ENCODE results near the gene ZFP36L1. TPM values are rescaled to one million over a fixed set of nuclear protein-coding genes. Genes with fewer than 3 reads are reported as not detected.

ZFP36L1 gene
- total RNA-seq, 6 experiments from 2014 or later: 135 to 161 (median 144) TPM

GRCh38 chr14:68810173-68811153 is 17.6 kb upstream of the ZFP36L1 start:
- no peak for DNase-seq
- no peak overlapping the region for H3K27ac Mint-ChIP-seq
- H3K27me3 Mint-ChIP-seq (ENCODE audit: insufficient read depth): peaks cover 3% of the 10 kb centered on the region
- no peaks in the 10 kb centered on the region for H3K9me3 Mint-ChIP-seq
- H3K36me3 Mint-ChIP-seq (ENCODE audit: low read depth): peaks cover 10% of the 10 kb centered on the region
- H3K4me1 Mint-ChIP-seq (ENCODE audit: low read depth): peaks cover 40% of the 10 kb centered on the region
- TF ChIP-seq, protein P1, sequence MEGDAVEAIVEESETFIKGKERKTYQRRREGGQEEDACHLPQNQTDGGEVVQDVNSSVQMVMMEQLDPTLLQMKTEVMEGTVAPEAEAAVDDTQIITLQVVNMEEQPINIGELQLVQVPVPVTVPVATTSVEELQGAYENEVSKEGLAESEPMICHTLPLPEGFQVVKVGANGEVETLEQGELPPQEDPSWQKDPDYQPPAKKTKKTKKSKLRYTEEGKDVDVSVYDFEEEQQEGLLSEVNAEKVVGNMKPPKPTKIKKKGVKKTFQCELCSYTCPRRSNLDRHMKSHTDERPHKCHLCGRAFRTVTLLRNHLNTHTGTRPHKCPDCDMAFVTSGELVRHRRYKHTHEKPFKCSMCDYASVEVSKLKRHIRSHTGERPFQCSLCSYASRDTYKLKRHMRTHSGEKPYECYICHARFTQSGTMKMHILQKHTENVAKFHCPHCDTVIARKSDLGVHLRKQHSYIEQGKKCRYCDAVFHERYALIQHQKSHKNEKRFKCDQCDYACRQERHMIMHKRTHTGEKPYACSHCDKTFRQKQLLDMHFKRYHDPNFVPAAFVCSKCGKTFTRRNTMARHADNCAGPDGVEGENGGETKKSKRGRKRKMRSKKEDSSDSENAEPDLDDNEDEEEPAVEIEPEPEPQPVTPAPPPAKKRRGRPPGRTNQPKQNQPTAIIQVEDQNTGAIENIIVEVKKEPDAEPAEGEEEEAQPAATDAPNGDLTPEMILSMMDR (IDR thresholded peaks at IDR 0.05): no peak
- H3K4me3 Mint-ChIP-seq: no peak overlapping the region

- peaks cover 33% of the 10 kb centered on the region for H3K4me1 Mint-ChIP-seq (ENCODE audit: low read depth)
- H3K4me3 Mint-ChIP-seq: no peak overlapping the region
- H3K36me3 Mint-ChIP-seq (ENCODE audit: low read depth): peaks cover 15% of the 10 kb centered on the region
- no peak overlapping the region for H3K27ac Mint-ChIP-seq
- TF ChIP-seq, protein P1 (IDR thresholded peaks at IDR 0.05): no peak
- H3K27me3 Mint-ChIP-seq (ENCODE audit: insufficient read depth): peaks cover 3% of the 10 kb centered on the region
- DNase-seq: no peak
- H3K9me3 Mint-ChIP-seq: peaks cover 5% of the 10 kb centered on the region; the same call in 1 of the 2 replicates
Observed at GRCh38 chr14:68809524-68809923, 16.7 kb upstream of the ZFP36L1 start.

- H3K9me3 Mint-ChIP-seq: peaks cover 9% of the 10 kb centered on the region; the same call in 1 of the 2 replicates
- peaks cover 27% of the 10 kb centered on the region for H3K4me1 Mint-ChIP-seq (ENCODE audit: low read depth)
- H3K27me3 Mint-ChIP-seq (ENCODE audit: insufficient read depth): no peaks in the 10 kb centered on the region; the same call in 1 of the 2 replicates
- TF ChIP-seq, protein P1 (IDR thresholded peaks at IDR 0.05): no peak
- no peak overlapping the region for H3K4me3 Mint-ChIP-seq
- DNase-seq: no peak
- H3K36me3 Mint-ChIP-seq (ENCODE audit: low read depth): peaks cover 19% of the 10 kb centered on the region
- H3K27ac Mint-ChIP-seq: no peak overlapping the region
Observed at GRCh38 chr14:68808696-68809480, 16.0 kb upstream of the ZFP36L1 start.

- H3K4me3 Mint-ChIP-seq: no peak overlapping the region
- peaks cover 14% of the 10 kb centered on the region for H3K9me3 Mint-ChIP-seq
- TF ChIP-seq, protein P1 (IDR thresholded peaks at IDR 0.05): no peak
- no peaks in the 10 kb centered on the region; the same call in 1 of the 2 replicates for H3K27me3 Mint-ChIP-seq (ENCODE audit: insufficient read depth)
- H3K4me1 Mint-ChIP-seq (ENCODE audit: low read depth): peaks cover 25% of the 10 kb centered on the region
- peaks cover 19% of the 10 kb centered on the region for H3K36me3 Mint-ChIP-seq (ENCODE audit: low read depth)
- no peak overlapping the region for H3K27ac Mint-ChIP-seq
- no peak for DNase-seq
Observed at GRCh38 chr14:68807987-68808386, 15.1 kb upstream of the ZFP36L1 start.

- Mint-ChIP-seq H3K27ac (peak overlapping the region; percentile 77), H3K9me3 (peaks cover 18% of the 10 kb centered on the region), H3K36me3 (ENCODE audit: low read depth) (peaks cover 23% of the 10 kb centered on the region), H3K4me3 (peak overlapping the region; percentile 20; the same call in 1 of the 2 replicates), H3K4me1 (ENCODE audit: low read depth) (peaks cover 27% of the 10 kb centered on the region), H3K27me3 (ENCODE audit: insufficient read depth) (no peaks in the 10 kb centered on the region; the same call in 1 of the 2 replicates)
- DNase-seq: no peak
- TF ChIP-seq, protein P1 (IDR thresholded peaks at IDR 0.05): no peak
Observed at GRCh38 chr14:68807148-68807600, 14.3 kb upstream of the ZFP36L1 start.

All from HFFc6 (cell line).